Fibroblast of lung (primary cell): ENCODE measurements around the gene TBPL1.

Source experiments
- CTCF ChIP-seq, 2 donors: IDR thresholded peaks in 1 of 2; conservative IDR thresholded peaks in 1 of 2; 1 replicate in 1 of 2; 2 replicates in 1 of 2; pipeline ENCODE4 v1.5.1; 2011 to 2012; ENCODE audit warnings: low read length in 2 of 2, control low read depth in 1 of 2, inconsistent platforms in 1 of 2, low read depth in 1 of 2, mild to moderate bottlenecking in 1 of 2
- EZH2 ChIP-seq: IDR thresholded peaks from 2 replicates; pipeline ENCODE4 v1.5.1; 2012; ENCODE audit warnings: low read length, control low read depth, mild to moderate bottlenecking; ENCODE audit errors: missing control alignments

- no peak for TF ChIP-seq CTCF (conservative IDR thresholded peaks at IDR 0.05 in 1 of 2, IDR thresholded peaks at IDR 0.05 in 1 of 2; ENCODE audit: low read depth in 1 of 2, low read length in 2 of 2)
- no peak for TF ChIP-seq EZH2
Observed at GRCh38 chr6:134014588-134015137, 61.6 kb downstream of the TBPL1 start.
